DOHH2 (cell line): ENCODE results near the gene TFIP11.
A peak's percentile ranks its signal among the peaks of the same experiment; 100 is the strongest.

ENCODE experiments used
- H3F3A ChIP-seq: fragments of 200-600 bp; sonication (generic), shearing (Covaris generic); 2 replicates; pipeline ENCODE4 v1.6.0; 2016; ENCODE audit warnings: antibody characterized with exemption, mild to moderate bottlenecking; ENCODE audit not compliant: control insufficient read depth, insufficient read depth
- H3K27ac ChIP-seq: fragments of 200-600 bp; sonication (generic); 2 replicates; pipeline ENCODE4 v1.5.1; 2014; ENCODE audit warnings: low read depth, mild to moderate bottlenecking, low read length, moderate library complexity
- H3K27me3 ChIP-seq: fragments of 200-600 bp; sonication (generic); 2 replicates; pipeline ENCODE4 v1.6.1; 2014; ENCODE audit warnings: mild to moderate bottlenecking, low read length, mixed read lengths; ENCODE audit not compliant: control insufficient read depth
- H3K36me3 ChIP-seq: fragments of 200-600 bp; sonication (generic); 2 replicates; pipeline ENCODE4 v1.6.1; 2014; ENCODE audit warnings: mild to moderate bottlenecking, low read length, moderate library complexity, mixed read lengths; ENCODE audit not compliant: control insufficient read depth
- H3K4me1 ChIP-seq: fragments of 200-600 bp; sonication (generic); 2 replicates; pipeline ENCODE4 v1.6.1; 2014; ENCODE audit warnings: mild to moderate bottlenecking, low read length, mixed read lengths; ENCODE audit not compliant: control insufficient read depth
- H3K4me2 ChIP-seq: fragments of 200-600 bp; sonication (generic); 2 replicates; pipeline ENCODE4 v1.6.0; 2014; ENCODE audit warnings: mild to moderate bottlenecking, low read length, moderate library complexity
- H3K4me3 ChIP-seq: fragments of 200-600 bp; sonication (generic); 2 replicates; pipeline ENCODE4 v1.5.1; 2014; ENCODE audit warnings: mild to moderate bottlenecking, low read length, mixed read lengths
- H3K79me2 ChIP-seq: fragments of 200-600 bp; sonication (generic); 2 replicates; pipeline ENCODE4 v1.6.1; 2014; ENCODE audit warnings: mild to moderate bottlenecking, low read length, mixed read lengths; ENCODE audit not compliant: control insufficient read depth
- H3K9me2 ChIP-seq: fragments of 200-600 bp; sonication (generic); replicated peaks from 2 replicates; pipeline ENCODE4 v1.6.1; 2014; ENCODE audit warnings: mild to moderate bottlenecking, low read length, mixed read lengths; ENCODE audit not compliant: control insufficient read depth
- H3K9me3 ChIP-seq: fragments of 200-600 bp; sonication (generic); 2 replicates; pipeline ENCODE4 v1.6.1; 2014; ENCODE audit warnings: antibody characterized with exemption, low read length, mixed read lengths; ENCODE audit not compliant: control insufficient read depth, insufficient read depth
- H4K20me1 ChIP-seq: fragments of 200-600 bp; sonication (generic); 2 replicates; pipeline ENCODE4 v1.6.0; 2014; ENCODE audit warnings: low read depth, mild to moderate bottlenecking, antibody characterized with exemption, low read length, moderate library complexity; ENCODE audit not compliant: control insufficient read depth, insufficient read depth
- CTCF ChIP-seq: fragments of 200-600 bp; sonication (generic); IDR thresholded peaks from one replicate; pipeline ENCODE4 v1.5.1; 2014; ENCODE audit warnings: antibody characterized with exemption, mild to moderate bottlenecking, low read depth, low read length; ENCODE audit not compliant: poor library complexity, severe bottlenecking
- EZH2phosphoT487 ChIP-seq: fragments of 200-600 bp; sonication (generic); IDR thresholded peaks from 2 replicates; pipeline ENCODE4 v1.6.1; 2017; ENCODE audit warnings: borderline replicate concordance, mild to moderate bottlenecking, antibody characterized with exemption, low read length, moderate library complexity, mixed read lengths

Gene TFIP11

DNA sequence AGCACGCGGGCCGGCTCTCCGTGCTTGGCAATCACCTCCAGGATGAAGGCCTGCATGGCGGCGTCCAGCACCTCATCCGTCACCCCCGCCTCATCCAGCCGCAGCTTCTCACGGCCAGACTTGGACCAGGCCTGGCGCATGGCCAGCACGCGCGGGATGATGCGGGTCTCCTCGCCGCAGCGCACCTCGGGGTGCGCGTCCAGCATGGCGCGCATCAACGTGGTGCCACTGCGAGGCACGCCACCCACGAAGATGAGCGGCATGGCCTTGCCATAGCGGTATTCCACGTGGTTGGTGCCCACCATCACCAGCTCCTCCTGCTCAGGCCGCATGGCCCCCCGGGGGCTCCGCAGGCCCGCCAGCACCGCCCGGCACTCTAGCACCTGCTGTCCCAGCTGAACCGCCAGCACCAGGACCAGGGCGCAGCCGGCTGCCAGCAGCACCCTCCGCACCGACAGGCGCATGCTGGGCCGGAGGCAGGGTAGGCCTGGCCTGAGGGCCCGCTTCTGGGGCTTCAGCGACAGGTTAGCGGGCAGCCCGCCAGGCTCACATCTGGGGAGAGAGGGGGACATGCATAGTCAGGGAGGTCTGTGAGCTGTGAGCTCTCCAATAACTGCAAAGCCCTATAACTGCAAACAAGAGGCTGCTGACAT, 29.0 kb upstream of the TFIP11 start:
- H3K4me2 ChIP-seq = no peak overlapping the region
- peaks cover 92% of the 10 kb centered on the region for H3K36me3 ChIP-seq
- no peak overlapping the region for H3K4me3 ChIP-seq
- H3K27ac ChIP-seq = no peak overlapping the region; the same call in 1 of the 2 replicates
- H3K79me2 ChIP-seq = peaks cover 96% of the 10 kb centered on the region
- no peaks in the 10 kb centered on the region for H3K9me2 ChIP-seq
- H3K9me3 ChIP-seq = no peaks in the 10 kb centered on the region
- no peaks in the 10 kb centered on the region for H4K20me1 ChIP-seq
- H3F3A ChIP-seq = peaks cover 18% of the 10 kb centered on the region
- H3K4me1 ChIP-seq = peaks cover 99% of the 10 kb centered on the region
- no peaks in the 10 kb centered on the region for H3K27me3 ChIP-seq
- no peak for TF ChIP-seq EZH2phosphoT487
- no peak for TF ChIP-seq CTCF

- Histone ChIP-seq H4K20me1 (no peaks in the 10 kb centered on the region), H3K4me1 (peaks cover 99% of the 10 kb centered on the region), H3K79me2 (peaks cover 84% of the 10 kb centered on the region), H3K27me3 (no peaks in the 10 kb centered on the region), H3K27ac (peak overlapping the region; percentile 45), H3K9me3 (no peaks in the 10 kb centered on the region), H3K9me2 (no peaks in the 10 kb centered on the region), H3F3A (peaks cover 28% of the 10 kb centered on the region), H3K4me3 (no peak overlapping the region), H3K4me2 (peak overlapping the region; percentile 94), H3K36me3 (peaks cover 82% of the 10 kb centered on the region)
- no peak for TF ChIP-seq CTCF
- TF ChIP-seq EZH2phosphoT487 = no peak
Measured at GRCh38 chr22:26540119-26540518, 27.8 kb upstream of the TFIP11 start.

DNA sequence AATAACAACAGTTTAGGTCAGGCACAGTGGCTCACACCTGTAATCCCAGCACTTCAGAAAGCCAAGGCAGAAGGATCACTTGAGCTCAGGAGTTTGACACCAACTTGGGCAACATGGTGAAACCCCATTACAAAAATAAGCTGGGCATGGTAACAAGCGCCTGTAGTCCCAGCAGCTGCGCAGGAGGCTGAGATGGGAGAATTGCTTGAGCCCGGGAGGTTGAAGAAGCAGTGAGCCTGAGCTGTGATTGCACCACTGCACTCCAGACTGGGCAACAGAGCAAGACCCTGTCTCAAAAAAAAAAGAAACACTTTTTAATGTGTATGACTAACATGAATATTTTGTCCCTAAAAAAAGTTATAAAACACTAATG, 24.5 kb upstream of the TFIP11 start:
- TF ChIP-seq CTCF = no peak
- no peak for TF ChIP-seq EZH2phosphoT487
- H3K4me2 ChIP-seq = peak overlapping the region; percentile 94

More for the DNA sequence above, 24.5 kb upstream of the TFIP11 start:
- Histone ChIP-seq H3F3A (peaks cover 49% of the 10 kb centered on the region), H3K4me3 (peak overlapping the region; percentile 78), H3K27me3 (no peaks in the 10 kb centered on the region), H3K9me3 (no peaks in the 10 kb centered on the region), H3K4me1 (peaks cover 97% of the 10 kb centered on the region), H3K9me2 (no peaks in the 10 kb centered on the region), H3K36me3 (peaks cover 69% of the 10 kb centered on the region), H4K20me1 (no peaks in the 10 kb centered on the region), H3K79me2 (peaks cover 66% of the 10 kb centered on the region), H3K27ac (peak overlapping the region; percentile 99)
